EL (cell line): Measurements from ENCODE around the gene ZNF674.
"Not testable (repeated sequence)": the region's sequence is repeated elsewhere in the genome, so short reads cannot be mapped to it uniquely, and the experiment has no call there.

Source experiments
- DNase-seq: peaks from one replicate; pipeline ENCODE4 v3.0.0-alpha.2; 2016

ZNF674 gene

GRCh38 chrX:46461660-46462191 lies 83.5 kb downstream of the ZNF674 start:
- no peak for DNase-seq

GRCh38 chrX:46460801-46461659 lies 84.2 kb downstream of the ZNF674 start:
- DNase-seq: not testable (repeated sequence)

- no peak for DNase-seq
These were observed 85.6 kb downstream of the ZNF674 start for GRCh38 chrX:46459603-46460002.

- DNase-seq: no peak
These were observed 88.9 kb downstream of the ZNF674 start for GRCh38 chrX:46456125-46456922.
